Gastrocnemius medialis (tissue), 4 donors: ENCODE results near the gene TYW5. TPM values are rescaled to one million over a fixed set of nuclear protein-coding genes. Genes with fewer than 3 reads are reported as not detected.

Experiments used
- ATAC-seq, 2 donors: fragments of 150-250 bp; one replicate each; pipeline ENCODE4 v1.9.1; 2016
- DNase-seq, 2 donors: peaks; one replicate each; pipeline ENCODE4 v3.0.0-alpha.2; 2019
- H3K27ac ChIP-seq, 4 donors: fragments of 200-600 bp; sonication (generic); 1 replicate in 1 of 4; 2 replicates in 3 of 4; pipeline ENCODE4 v1.5.1; 2016 to 2018; ENCODE audit warnings: mild to moderate bottlenecking in 2 of 4, moderate library complexity in 1 of 4
- H3K27me3 ChIP-seq, 3 donors: fragments of 200-600 bp; sonication (generic) in 2 of 3; 1 replicate in 1 of 3; 2 replicates in 2 of 3; pipeline versions ENCODE4 v1.5.1 to v1.6.0; 2016 to 2019; ENCODE audit warnings: mild to moderate bottlenecking in 1 of 3, moderate library complexity in 1 of 3
- H3K36me3 ChIP-seq, 2 donors: fragments of 200-600 bp; sonication (generic) in 1 of 2; one replicate each; pipeline ENCODE4 v1.5.1; 2017 to 2018
- H3K4me1 ChIP-seq, 2 donors: fragments of 200-600 bp; sonication (generic) in 1 of 2; one replicate each; pipeline ENCODE4 v1.5.1; 2016 to 2017; ENCODE audit warnings: mild to moderate bottlenecking in 2 of 2
- H3K4me3 ChIP-seq, 4 donors: fragments of 200-600 bp; sonication (generic) in 3 of 4; 1 replicate in 1 of 4; 2 replicates in 3 of 4; pipeline ENCODE4 v1.5.1; 2016 to 2019; ENCODE audit warnings: mild to moderate bottlenecking in 2 of 4
- H3K9me3 ChIP-seq, 3 donors: fragments of 200-600 bp; sonication (generic) in 2 of 3; 1 replicate in 1 of 3; 2 replicates in 2 of 3; pipeline ENCODE4 v1.5.1; 2016 to 2019
- POLR2A ChIP-seq, 2 donors: fragments of 450-650 bp; IDR thresholded peaks; one replicate each; pipeline ENCODE4 v1.6.1; 2017; ENCODE audit warnings: antibody characterized with exemption in 2 of 2, mild to moderate bottlenecking in 2 of 2, moderate library complexity in 2 of 2
- in situ Hi-C, 4 donors: fragments of 200-750 bp; cut with MboI; loops; one replicate each; pipeline versions ENCODE4 v1.15.0 to v1.8.0; 2017; ENCODE audit warnings: low sequenced_read_pairs in 4 of 4
- intact Hi-C: fragments of 100-400 bp; cut with DNase I; formaldehyde crosslinking; loops from one replicate; pipeline ENCODE4 v1.15.1; 2023; ENCODE audit warnings: low total_unique reads
- total RNA-seq, 4 donors: library from RNA; depleted of rRNA; stranded (reverse); fragments of >200 nt; gene quantifications; one replicate each; pipeline versions ENCODE4 v1.1.0 to v1.2.3, GENCODE V29; 2016
- TF ChIP-seq, protein P1 (sequence below), 5 experiments: fragments of 450-650 bp in 3 of 5; fragments of 200-600 bp in 2 of 5; sonication (generic) in 2 of 5; IDR thresholded peaks in 4 of 5; conservative IDR thresholded peaks in 1 of 5; 1 replicate in 4 of 5; 2 replicates in 1 of 5; pipeline ENCODE4 v1.5.1; 2016 to 2019; ENCODE audit warnings: antibody characterized with exemption in 5 of 5, mild to moderate bottlenecking in 3 of 5, moderate library complexity in 3 of 5

The TYW5 gene
- total RNA-seq, 4 donors from 2014 or later: 1.7 to 4.5 (median 3.8) TPM

DNA sequence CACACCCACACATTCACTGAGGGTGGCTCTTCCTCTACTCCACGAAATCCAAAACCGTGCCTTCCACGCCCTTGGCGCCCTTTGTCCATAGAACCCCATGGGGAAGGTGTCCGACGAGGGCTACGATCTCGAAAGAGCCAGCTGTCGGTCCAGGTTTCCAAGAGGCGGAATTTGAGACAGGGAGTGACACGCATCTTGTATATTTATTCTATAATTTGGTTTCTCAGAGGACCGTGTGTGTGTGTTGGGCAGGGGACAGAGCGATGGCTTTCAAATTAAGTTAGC lies 43.5 kb downstream of the TYW5 start:
- TF ChIP-seq, protein P1, sequence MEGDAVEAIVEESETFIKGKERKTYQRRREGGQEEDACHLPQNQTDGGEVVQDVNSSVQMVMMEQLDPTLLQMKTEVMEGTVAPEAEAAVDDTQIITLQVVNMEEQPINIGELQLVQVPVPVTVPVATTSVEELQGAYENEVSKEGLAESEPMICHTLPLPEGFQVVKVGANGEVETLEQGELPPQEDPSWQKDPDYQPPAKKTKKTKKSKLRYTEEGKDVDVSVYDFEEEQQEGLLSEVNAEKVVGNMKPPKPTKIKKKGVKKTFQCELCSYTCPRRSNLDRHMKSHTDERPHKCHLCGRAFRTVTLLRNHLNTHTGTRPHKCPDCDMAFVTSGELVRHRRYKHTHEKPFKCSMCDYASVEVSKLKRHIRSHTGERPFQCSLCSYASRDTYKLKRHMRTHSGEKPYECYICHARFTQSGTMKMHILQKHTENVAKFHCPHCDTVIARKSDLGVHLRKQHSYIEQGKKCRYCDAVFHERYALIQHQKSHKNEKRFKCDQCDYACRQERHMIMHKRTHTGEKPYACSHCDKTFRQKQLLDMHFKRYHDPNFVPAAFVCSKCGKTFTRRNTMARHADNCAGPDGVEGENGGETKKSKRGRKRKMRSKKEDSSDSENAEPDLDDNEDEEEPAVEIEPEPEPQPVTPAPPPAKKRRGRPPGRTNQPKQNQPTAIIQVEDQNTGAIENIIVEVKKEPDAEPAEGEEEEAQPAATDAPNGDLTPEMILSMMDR (IDR thresholded peaks at IDR 0.05 in 4 of 5, conservative IDR thresholded peaks at IDR 0.05 in 1 of 5): no peak
- no peak for TF ChIP-seq POLR2A (IDR thresholded peaks at IDR 0.05)
- H3K4me1 ChIP-seq: peaks cover 15 to 32% of the 10 kb centered on the region in 2 donors
- intact Hi-C loops (loop anchor here (1.0 to 5.0 kb wide), 3 partner anchors 43 to 395 kb away; partner anchors contain the start of genes FTCDNL1, MAIP1, SPATS2L and TYW5), in situ Hi-C loops (no loop called here)
- DNase-seq (no peak), ATAC-seq (no peak)
- peaks cover 0 to 6% of the 10 kb centered on the region in 2 donors for H3K36me3 ChIP-seq
- no peaks in the 10 kb centered on the region for H3K9me3 ChIP-seq
- peak overlapping the region; percentile 96 to 100 (median 96) for H3K27ac ChIP-seq
- H3K27me3 ChIP-seq: no peaks in the 10 kb centered on the region
- peak overlapping the region; percentile 89 to 99 (median 90) for H3K4me3 ChIP-seq

DNA sequence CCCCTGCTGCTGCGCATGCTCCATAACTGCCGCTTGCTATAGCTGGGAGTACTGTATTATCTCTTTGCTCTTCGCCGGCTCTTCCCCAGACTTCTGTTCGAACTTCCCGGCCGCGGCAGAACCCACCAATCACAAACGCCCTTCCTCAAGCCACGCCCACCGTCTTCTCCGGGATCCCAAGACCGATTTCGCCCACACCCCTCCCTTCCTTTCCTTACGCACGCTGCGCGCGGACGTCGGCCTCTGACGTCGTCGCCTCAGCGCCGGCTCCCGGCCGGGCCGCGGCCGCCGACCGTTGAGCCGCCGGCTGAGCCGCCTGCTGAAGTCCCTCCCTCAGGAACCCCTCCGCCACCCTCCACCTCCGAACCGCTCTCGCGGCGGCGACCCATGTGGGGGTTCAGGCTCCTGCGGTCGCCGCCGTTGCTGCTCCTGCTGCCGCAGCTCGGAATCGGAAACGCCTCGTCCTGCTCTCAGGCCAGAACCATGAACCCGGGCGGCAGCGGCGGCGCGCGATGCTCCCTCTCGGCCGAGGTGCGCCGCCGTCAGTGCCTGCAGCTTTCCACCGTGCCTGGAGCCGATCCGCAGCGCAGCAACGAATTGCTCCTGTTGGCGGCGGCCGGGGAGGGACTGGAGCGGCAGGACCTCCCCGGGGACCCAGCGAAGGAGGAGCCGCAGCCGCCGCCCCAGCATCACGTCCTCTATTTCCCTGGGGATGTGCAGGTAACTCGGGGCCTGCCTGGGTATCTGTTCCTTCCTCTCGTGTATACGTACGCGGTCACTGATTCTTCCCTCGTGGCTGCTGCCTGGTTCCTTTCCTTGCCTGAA lies 44.0 kb downstream of the TYW5 start, which contains the start of gene C2orf69:
Gene C2orf69 (plus strand): TSS at position 242 of the 825 bp plus-strand sequence. CDS start 146 bp downstream, at position 388.
- TF ChIP-seq, protein P1 (IDR thresholded peaks at IDR 0.05 in 4 of 5, conservative IDR thresholded peaks at IDR 0.05 in 1 of 5): peak in 2 of 5 experiments; percentile 15 to 16
- TF ChIP-seq POLR2A (IDR thresholded peaks at IDR 0.05): peak; percentile 84 to 85
- Histone ChIP-seq H3K4me1 (peaks cover 15 to 32% of the 10 kb centered on the region in 2 donors), H3K27ac (peak within 1 kb of the TSS; percentile 96 to 100 (median 96)), H3K27me3 (no peaks in the 10 kb centered on the region), H3K36me3 (peaks cover 0 to under 1% of the 10 kb centered on the region in 2 donors), H3K9me3 (no peaks in the 10 kb centered on the region), H3K4me3 (peak within 1 kb of the TSS; percentile 89 to 99 (median 90))
- in situ Hi-C loops: no loop called here
- DNase-seq (peak; percentile 95 to 96), ATAC-seq (peak; percentile 97)
- intact Hi-C loops: loop anchor here (1.0 to 5.0 kb wide), 3 partner anchors 44 to 396 kb away; partner anchors contain the start of genes FTCDNL1, MAIP1, SPATS2L and TYW5

DNA sequence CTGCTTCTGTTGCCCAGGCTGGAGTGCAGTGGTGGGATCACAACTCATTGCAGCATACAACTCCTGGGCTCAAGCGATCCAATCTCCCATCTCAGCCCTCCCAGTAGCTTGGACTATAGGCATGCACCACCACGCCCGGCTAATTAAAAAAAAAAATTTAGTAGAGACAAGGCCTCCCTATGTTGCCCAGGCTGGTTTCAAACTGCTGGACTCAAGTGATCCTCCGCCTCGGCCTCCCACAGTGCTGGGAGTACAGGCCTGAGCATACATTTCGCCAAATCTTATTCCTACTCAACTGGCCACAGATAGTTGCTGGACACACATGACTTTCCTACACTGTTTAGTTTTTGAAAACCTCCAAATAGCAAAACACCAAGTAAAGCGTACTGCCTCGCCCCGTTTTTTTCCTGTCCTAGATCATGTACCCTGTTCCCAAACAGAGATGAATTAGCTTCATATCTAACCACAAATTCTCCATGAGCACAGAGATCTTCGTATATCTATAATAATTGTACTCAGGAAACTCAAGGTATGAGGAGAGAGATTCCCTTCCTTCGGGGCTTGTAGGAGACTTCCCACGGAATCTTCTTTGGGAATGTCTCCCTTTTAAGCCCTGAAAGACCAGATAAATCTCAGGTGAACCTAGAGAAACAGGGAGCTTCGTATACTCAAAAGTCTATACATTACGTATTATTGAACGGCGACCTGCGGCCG lies 44.8 kb downstream of the TYW5 start:
- peak overlapping the region; percentile 96 to 100 (median 96) for H3K27ac ChIP-seq
- intact Hi-C loops: loop anchor here (1.0 to 5.0 kb wide), 3 partner anchors 45 to 397 kb away; partner anchors contain the start of genes FTCDNL1, MAIP1, SPATS2L and TYW5

DNA sequence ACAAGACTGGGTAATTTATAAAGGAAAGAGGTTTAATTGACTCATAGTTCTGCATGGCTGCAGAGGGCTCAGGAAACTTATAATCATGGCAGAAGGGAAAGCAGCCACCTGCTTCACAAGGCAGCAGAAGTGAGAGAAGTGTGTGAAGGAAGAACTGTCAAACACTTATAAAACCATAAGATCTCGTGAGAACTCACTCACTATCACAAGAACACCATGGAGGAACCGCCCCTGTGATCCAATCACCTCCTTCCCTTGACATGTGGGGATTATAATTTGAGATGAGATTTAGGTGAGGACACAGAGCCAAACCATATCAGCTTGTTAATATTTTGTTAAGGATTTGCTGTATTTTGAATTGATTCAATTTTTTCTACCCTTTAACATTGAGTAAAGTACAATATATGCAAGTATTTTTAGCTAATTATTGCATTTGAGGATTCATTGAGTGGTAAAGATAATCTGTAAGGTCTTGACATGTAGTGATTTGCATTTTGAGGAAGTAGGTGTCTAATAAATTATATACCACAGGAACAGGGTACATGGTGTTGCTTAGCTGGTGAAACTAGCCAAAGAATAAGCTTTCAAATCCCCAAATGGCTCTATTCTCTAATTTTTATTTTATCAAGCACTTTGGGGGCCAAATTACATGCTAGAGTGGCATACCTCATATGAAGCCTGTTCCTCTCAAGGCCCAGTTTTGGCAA lies 48.1 kb downstream of the TYW5 start:
- in situ Hi-C loops: no loop called here

More for the DNA sequence above, 44.8 kb downstream of the TYW5 start:
- Histone ChIP-seq H3K4me1 (peaks cover 15 to 32% of the 10 kb centered on the region in 2 donors), H3K36me3 (no peaks in the 10 kb centered on the region), H3K9me3 (no peaks in the 10 kb centered on the region), H3K27me3 (no peaks in the 10 kb centered on the region), H3K4me3 (peak overlapping the region; percentile 54 to 99 (median 90))
- no peak for DNase-seq
- ATAC-seq: no peak
- in situ Hi-C loops: no loop called here
- TF ChIP-seq, protein P1 (IDR thresholded peaks at IDR 0.05 in 4 of 5, conservative IDR thresholded peaks at IDR 0.05 in 1 of 5): no peak
- no peak for TF ChIP-seq POLR2A (IDR thresholded peaks at IDR 0.05)

More for the DNA sequence above, 48.1 kb downstream of the TYW5 start:
- H3K27ac ChIP-seq: no peak overlapping the region
- ATAC-seq (no peak), DNase-seq (no peak)
- intact Hi-C loops: no loop called here
- H3K4me1 ChIP-seq: peaks cover under 1 to 9% of the 10 kb centered on the region in 2 donors
- no peaks in the 10 kb centered on the region for H3K36me3 ChIP-seq
- TF ChIP-seq, protein P1 (IDR thresholded peaks at IDR 0.05 in 4 of 5, conservative IDR thresholded peaks at IDR 0.05 in 1 of 5): no peak
- TF ChIP-seq POLR2A (IDR thresholded peaks at IDR 0.05): no peak
- no peaks in the 10 kb centered on the region for H3K27me3 ChIP-seq
- H3K9me3 ChIP-seq: no peaks in the 10 kb centered on the region
- no peak overlapping the region for H3K4me3 ChIP-seq
